Measurements from ENCODE around the gene GHRH.

Gene GHRH

DNA sequence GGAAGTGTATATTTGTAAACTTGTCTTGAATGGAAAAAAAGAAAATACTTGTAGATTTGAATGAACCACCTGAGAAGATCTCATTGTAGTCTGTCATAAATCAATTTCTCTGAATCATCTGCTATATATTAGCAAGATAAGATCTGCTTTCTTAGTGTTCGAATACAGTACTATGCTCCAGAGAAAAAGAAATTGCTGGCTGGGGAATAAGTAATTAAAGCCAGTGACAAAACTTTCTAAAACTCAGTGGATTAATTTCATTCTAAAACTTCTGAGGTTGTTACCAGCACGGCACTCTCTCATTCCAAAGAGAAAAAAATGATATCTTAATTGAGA, 59.8 kb downstream of the GHRH start:
- DNase-seq (ENCODE audit: low read depth): no peak
- TF ChIP-seq MYC (IDR thresholded peaks at IDR 0.05; ENCODE audit: low read depth, low read length) (no peak), POLR2A (IDR thresholded peaks at IDR 0.05; ENCODE audit: extremely low read depth, insufficient read length) (no peak)
- TF ChIP-seq, protein P1, sequence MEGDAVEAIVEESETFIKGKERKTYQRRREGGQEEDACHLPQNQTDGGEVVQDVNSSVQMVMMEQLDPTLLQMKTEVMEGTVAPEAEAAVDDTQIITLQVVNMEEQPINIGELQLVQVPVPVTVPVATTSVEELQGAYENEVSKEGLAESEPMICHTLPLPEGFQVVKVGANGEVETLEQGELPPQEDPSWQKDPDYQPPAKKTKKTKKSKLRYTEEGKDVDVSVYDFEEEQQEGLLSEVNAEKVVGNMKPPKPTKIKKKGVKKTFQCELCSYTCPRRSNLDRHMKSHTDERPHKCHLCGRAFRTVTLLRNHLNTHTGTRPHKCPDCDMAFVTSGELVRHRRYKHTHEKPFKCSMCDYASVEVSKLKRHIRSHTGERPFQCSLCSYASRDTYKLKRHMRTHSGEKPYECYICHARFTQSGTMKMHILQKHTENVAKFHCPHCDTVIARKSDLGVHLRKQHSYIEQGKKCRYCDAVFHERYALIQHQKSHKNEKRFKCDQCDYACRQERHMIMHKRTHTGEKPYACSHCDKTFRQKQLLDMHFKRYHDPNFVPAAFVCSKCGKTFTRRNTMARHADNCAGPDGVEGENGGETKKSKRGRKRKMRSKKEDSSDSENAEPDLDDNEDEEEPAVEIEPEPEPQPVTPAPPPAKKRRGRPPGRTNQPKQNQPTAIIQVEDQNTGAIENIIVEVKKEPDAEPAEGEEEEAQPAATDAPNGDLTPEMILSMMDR (IDR thresholded peaks at IDR 0.05; ENCODE audit: low read depth, low read length): no peak
- TF ChIP-seq, protein P2, sequence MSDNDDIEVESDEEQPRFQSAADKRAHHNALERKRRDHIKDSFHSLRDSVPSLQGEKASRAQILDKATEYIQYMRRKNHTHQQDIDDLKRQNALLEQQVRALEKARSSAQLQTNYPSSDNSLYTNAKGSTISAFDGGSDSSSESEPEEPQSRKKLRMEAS (IDR thresholded peaks at IDR 0.05; ENCODE audit: low read depth, low read length): no peak
- no peak overlapping the region for H3K4me3 ChIP-seq (ENCODE audit: low read depth, low read length)
